GM10847 (cell line): ENCODE results near the gene TMCC3.

ENCODE experiments used
- POLR2A ChIP-seq: IDR thresholded peaks from 2 replicates; pipeline ENCODE4 v1.6.1; 2011; ENCODE audit not compliant: insufficient read length; ENCODE audit errors: extremely low read depth

The TMCC3 gene

GRCh38 chr12:94650143-94651056 lies at the start of gene TMCC3:
TSS of gene TMCC3 (minus strand) at chr12:94650557. CDS start at chr12:94650430, 127 bp downstream.
- no peak for TF ChIP-seq POLR2A

- TF ChIP-seq POLR2A, result no peak
These were observed 49.4 kb upstream of the TMCC3 start for GRCh38 chr12:94699801-94700200.

GRCh38 chr12:94698578-94698977 lies 48.2 kb upstream of the TMCC3 start:
- no peak for TF ChIP-seq POLR2A

- no peak for TF ChIP-seq POLR2A
These were observed 47.3 kb upstream of the TMCC3 start for GRCh38 chr12:94697631-94698030.

GRCh38 chr12:94694732-94695131 lies 44.4 kb upstream of the TMCC3 start:
- no peak for TF ChIP-seq POLR2A

- TF ChIP-seq POLR2A, result no peak
These were observed 39.9 kb upstream of the TMCC3 start for GRCh38 chr12:94690198-94690771.

- TF ChIP-seq POLR2A, result no peak
These were observed 39.3 kb upstream of the TMCC3 start for GRCh38 chr12:94689646-94690036.

GRCh38 chr12:94689002-94689645 lies 38.8 kb upstream of the TMCC3 start:
- no peak for TF ChIP-seq POLR2A

GRCh38 chr12:94687891-94688290 lies 37.5 kb upstream of the TMCC3 start:
- no peak for TF ChIP-seq POLR2A

- no peak for TF ChIP-seq POLR2A
These were observed 36.7 kb upstream of the TMCC3 start for GRCh38 chr12:94686834-94687628.

- TF ChIP-seq POLR2A, result no peak
These were observed 34.2 kb upstream of the TMCC3 start for GRCh38 chr12:94684416-94685142.

- no peak for TF ChIP-seq POLR2A
These were observed 29.3 kb upstream of the TMCC3 start for GRCh38 chr12:94679554-94680195.

GRCh38 chr12:94678849-94679248 lies 28.5 kb upstream of the TMCC3 start:
- TF ChIP-seq POLR2A, result no peak

- no peak for TF ChIP-seq POLR2A
These were observed 28.0 kb upstream of the TMCC3 start for GRCh38 chr12:94678379-94678778.
